GM19351 (cell line): ENCODE results near the gene ERVFRD-1.
A peak's percentile ranks its signal among the peaks of the same experiment; 100 is the strongest.

ENCODE experiments used
- ATAC-seq: cut with Tn5 transposase; IDR thresholded peaks from one replicate; pipeline ENCODE4 v1.9.1; 2021; ENCODE audit warnings: mild to moderate bottlenecking, moderate library complexity; ENCODE audit not compliant: unreplicated experiment

The ERVFRD-1 gene

GRCh38 chr6:11110921-11111768 lies at the start of gene ERVFRD-1:
Gene ERVFRD-1 (minus strand): TSS chr6:11111725. CDS start chr6:11105310, 6,415 bp downstream.
- no peak for ATAC-seq

- no peak for ATAC-seq
Measured at GRCh38 chr6:11160199-11160598, 48.7 kb upstream of the ERVFRD-1 start.

GRCh38 chr6:11155589-11155988 lies 44.1 kb upstream of the ERVFRD-1 start:
- no peak for ATAC-seq

- ATAC-seq = no peak
Measured at GRCh38 chr6:11153447-11153846, 41.9 kb upstream of the ERVFRD-1 start.

GRCh38 chr6:11152581-11152980 lies 41.1 kb upstream of the ERVFRD-1 start:
- ATAC-seq = no peak

GRCh38 chr6:11151488-11151887 lies 40.0 kb upstream of the ERVFRD-1 start:
- no peak for ATAC-seq

- no peak for ATAC-seq
Measured at GRCh38 chr6:11149551-11149950, 38.0 kb upstream of the ERVFRD-1 start.

- no peak for ATAC-seq
Measured at GRCh38 chr6:11146117-11146826, 34.7 kb upstream of the ERVFRD-1 start.

GRCh38 chr6:11144393-11144851 lies 32.9 kb upstream of the ERVFRD-1 start:
- peak; percentile 91 for ATAC-seq

- ATAC-seq = no peak
Measured at GRCh38 chr6:11143394-11144371, 32.2 kb upstream of the ERVFRD-1 start.

- no peak for ATAC-seq
Measured at GRCh38 chr6:11142296-11143027, 30.9 kb upstream of the ERVFRD-1 start.

GRCh38 chr6:11141295-11141694 lies 29.8 kb upstream of the ERVFRD-1 start:
- no peak for ATAC-seq

- no peak for ATAC-seq
Measured at GRCh38 chr6:11140056-11140455, 28.5 kb upstream of the ERVFRD-1 start.

GRCh38 chr6:11139051-11139960 lies 27.8 kb upstream of the ERVFRD-1 start:
- peak; percentile 74 for ATAC-seq

- ATAC-seq = no peak
Measured at GRCh38 chr6:11136809-11137208, 25.3 kb upstream of the ERVFRD-1 start.

GRCh38 chr6:11133281-11133680 lies 21.8 kb upstream of the ERVFRD-1 start:
- no peak for ATAC-seq

GRCh38 chr6:11132194-11132888 lies 20.8 kb upstream of the ERVFRD-1 start:
- ATAC-seq = no peak

GRCh38 chr6:11130605-11131004 lies 19.1 kb upstream of the ERVFRD-1 start:
- ATAC-seq = no peak
